ENCODE results near the gene E2F2. TPM values are rescaled to one million over a fixed set of nuclear protein-coding genes. Genes with fewer than 3 reads are reported as not detected.

E2F2 gene
- total RNA-seq, 1 experiment from 2014 or later, result 0.89 TPM

GRCh38 chr1:23517581-23517980 lies 13.5 kb downstream of the E2F2 start:
- no TSS peak for BruUV-seq (replicated peaks)
- no peaks in the 10 kb centered on the region for H3K4me1 Mint-ChIP-seq (ENCODE audit: insufficient read depth, unreplicated experiment)
- H3K27me3 Mint-ChIP-seq (ENCODE audit: insufficient read depth, unreplicated experiment), result no peaks in the 10 kb centered on the region
- ChIA-PET CTCF (interaction anchor here (0.7 to 1.2 kb wide), 3 partner anchors 11 to 22 kb away, joined by 3 to 4 read pairs (median 3); no protein-coding TSS in a partner anchor), POLR2A (no interaction called here)
- peaks cover 11% of the 10 kb centered on the region for H3K36me3 Mint-ChIP-seq (ENCODE audit: insufficient read depth, unreplicated experiment)
- H3K27ac Mint-ChIP-seq (ENCODE audit: low read depth, unreplicated experiment), result no peak overlapping the region
- no peaks in the 10 kb centered on the region for H3K9me3 Mint-ChIP-seq (ENCODE audit: unreplicated experiment)
- TF ChIP-seq CTCF (IDR thresholded peaks at IDR 0.05; ENCODE audit: unreplicated experiment), result no peak
- DNase-seq (ENCODE audit: unreplicated experiment), result no peak
- no peak overlapping the region for H3K4me3 Mint-ChIP-seq (ENCODE audit: unreplicated experiment)
- intact Hi-C loops (cut with micrococcal nuclease), result no loop called here

GRCh38 chr1:23515905-23516304 lies 15.1 kb downstream of the E2F2 start:
- Mint-ChIP-seq H3K36me3 (ENCODE audit: insufficient read depth, unreplicated experiment) (peaks cover 17% of the 10 kb centered on the region), H3K9me3 (ENCODE audit: unreplicated experiment) (no peaks in the 10 kb centered on the region), H3K27me3 (ENCODE audit: insufficient read depth, unreplicated experiment) (no peaks in the 10 kb centered on the region), H3K4me3 (ENCODE audit: unreplicated experiment) (no peak overlapping the region), H3K27ac (ENCODE audit: low read depth, unreplicated experiment) (no peak overlapping the region), H3K4me1 (ENCODE audit: insufficient read depth, unreplicated experiment) (no peaks in the 10 kb centered on the region)
- POLR2A ChIA-PET, result interaction anchor here (0.6 to 0.7 kb wide), 2 partner anchors 14 to 171 kb away, joined by 3 read pairs; no protein-coding TSS in a partner anchor
- CTCF ChIA-PET, result interaction anchor here (0.6 to 3.4 kb wide), 7 partner anchors 12 to 112 kb away, joined by 3 to 23 read pairs (median 4); no protein-coding TSS in a partner anchor
- BruUV-seq (replicated peaks), result no TSS peak
- TF ChIP-seq CTCF (IDR thresholded peaks at IDR 0.05; ENCODE audit: unreplicated experiment), result no peak
- DNase-seq (ENCODE audit: unreplicated experiment), result no peak
- intact Hi-C loops (cut with micrococcal nuclease), result no loop called here

- Mint-ChIP-seq H3K27me3 (ENCODE audit: insufficient read depth, unreplicated experiment) (no peaks in the 10 kb centered on the region), H3K4me3 (ENCODE audit: unreplicated experiment) (no peak overlapping the region), H3K9me3 (ENCODE audit: unreplicated experiment) (no peaks in the 10 kb centered on the region), H3K36me3 (ENCODE audit: insufficient read depth, unreplicated experiment) (peaks cover 17% of the 10 kb centered on the region), H3K27ac (ENCODE audit: low read depth, unreplicated experiment) (no peak overlapping the region), H3K4me1 (ENCODE audit: insufficient read depth, unreplicated experiment) (no peaks in the 10 kb centered on the region)
- ChIA-PET CTCF (interaction anchor here (0.7 to 3.4 kb wide), 5 partner anchors 14 to 25 kb away, joined by 3 to 23 read pairs (median 3); no protein-coding TSS in a partner anchor), POLR2A (interaction anchor here (1.2 kb wide), 1 partner anchor 11 kb away, joined by 3 read pairs; no protein-coding TSS in a partner anchor)
- BruUV-seq (replicated peaks), result no TSS peak
- no peak for DNase-seq (ENCODE audit: unreplicated experiment)
- TF ChIP-seq CTCF (IDR thresholded peaks at IDR 0.05; ENCODE audit: unreplicated experiment), result no peak
- intact Hi-C loops (cut with micrococcal nuclease), result no loop called here
Measured at GRCh38 chr1:23514111-23514679, 16.8 kb downstream of the E2F2 start.

- no TSS peak for BruUV-seq (replicated peaks)
- H3K4me3 Mint-ChIP-seq (ENCODE audit: unreplicated experiment), result no peak overlapping the region
- H3K4me1 Mint-ChIP-seq (ENCODE audit: insufficient read depth, unreplicated experiment), result no peaks in the 10 kb centered on the region
- DNase-seq (ENCODE audit: unreplicated experiment), result no peak
- H3K9me3 Mint-ChIP-seq (ENCODE audit: unreplicated experiment), result no peaks in the 10 kb centered on the region
- peaks cover 13% of the 10 kb centered on the region for H3K36me3 Mint-ChIP-seq (ENCODE audit: insufficient read depth, unreplicated experiment)
- intact Hi-C loops (cut with micrococcal nuclease), result no loop called here
- CTCF ChIA-PET, result interaction anchor here (0.6 kb wide), 1 partner anchor 62 kb away, joined by 5 read pairs; no protein-coding TSS in a partner anchor
- H3K27ac Mint-ChIP-seq (ENCODE audit: low read depth, unreplicated experiment), result no peak overlapping the region
- H3K27me3 Mint-ChIP-seq (ENCODE audit: insufficient read depth, unreplicated experiment), result no peaks in the 10 kb centered on the region
- no peak for TF ChIP-seq CTCF (IDR thresholded peaks at IDR 0.05; ENCODE audit: unreplicated experiment)
- POLR2A ChIA-PET, result no interaction called here
Measured at GRCh38 chr1:23509896-23510295, 21.1 kb downstream of the E2F2 start.

All from MCF 10A (cell line).